Kidney (tissue), 14 donors: Measurements from ENCODE around the gene BDNF. TPM values are rescaled to one million over a fixed set of nuclear protein-coding genes. Genes with fewer than 3 reads are reported as not detected.

ENCODE experiments used
- DNase-seq, 5 donors: peaks; one replicate each; pipeline ENCODE4 v3.0.0-alpha.2; 2013 to 2020
- FAIRE-seq: peaks from 2 replicates; lab custom pipeline; 2012; peaks lifted over from hg19 to GRCh38; lab: Jason Lieb, UNC
- H3K27ac ChIP-seq, 2 donors: one replicate each; pipeline ENCODE4 v1.7.0; 2013; ENCODE audit warnings: low read depth in 2 of 2, low read length in 2 of 2, inconsistent platforms in 1 of 2
- H3K27me3 ChIP-seq: one replicate; pipeline ENCODE4 v1.7.1; 2013; ENCODE audit warnings: low read length, inconsistent platforms; ENCODE audit not compliant: control insufficient read depth, insufficient read depth
- H3K36me3 ChIP-seq, 3 donors: one replicate each; pipeline versions ENCODE4 v1.7.0 to v1.7.1; 2013; ENCODE audit warnings: low read length in 3 of 3, control low read depth in 1 of 3, inconsistent platforms in 1 of 3; ENCODE audit not compliant: insufficient read depth in 3 of 3, control insufficient read depth in 2 of 3
- H3K4me1 ChIP-seq, 3 donors: one replicate each; pipeline versions ENCODE4 v1.7.0 to v1.7.1; 2013; ENCODE audit warnings: low read length in 3 of 3, inconsistent platforms in 1 of 3, low read depth in 1 of 3; ENCODE audit not compliant: control insufficient read depth in 2 of 3, insufficient read depth in 2 of 3
- H3K4me3 ChIP-seq, 3 donors: one replicate each; pipeline versions ENCODE4 v1.7.0 to v1.8.1; 2013; ENCODE audit warnings: low read length in 3 of 3, control low read depth in 1 of 3, inconsistent platforms in 1 of 3
- H3K9ac ChIP-seq, 3 donors: one replicate each; pipeline versions ENCODE4 v1.7.0 to v1.7.1; 2013; ENCODE audit warnings: low read length in 3 of 3, control low read depth in 1 of 3, inconsistent platforms in 1 of 3
- H3K9me3 ChIP-seq, 3 donors: one replicate each; pipeline versions ENCODE4 v1.7.0 to v1.7.1; 2013; ENCODE audit warnings: low read length in 3 of 3, control low read depth in 1 of 3, inconsistent platforms in 1 of 3; ENCODE audit not compliant: control insufficient read depth in 2 of 3, insufficient read depth in 1 of 3
- intact Hi-C: fragments of 100-400 bp; cut with DNase I; formaldehyde crosslinking; loops from one replicate; pipeline ENCODE4 v1.11.1; 2022
- polyA plus RNA-seq: library from polyadenylated mRNA; stranded (reverse); fragments of 350-450 nt; fragmentation: Illumina TruSeq; extraction: RNeasy Lipid Tissue Mini Kit (QIAGEN cat#74804); gene quantifications from one replicate; pipeline ENCODE4 v1.2.3, GENCODE V29; 2014; ENCODE audit warnings: low read depth, low replicate concordance; ENCODE audit not compliant: insufficient read depth
- total RNA-seq: library from RNA; stranded (reverse); fragmentation: NEBNext Ultra II Directional; extraction: Animal tissue kit (Norgen Biotek cat#: 25700); gene quantifications from one replicate; pipeline ENCODE4 v1.2.1, GENCODE V29; 2021
- TF ChIP-seq, protein P1 (sequence below): IDR thresholded peaks from 3 replicates; pipeline ENCODE4 v1.5.1; 2012; ENCODE audit warnings: mild to moderate bottlenecking, moderate library complexity, borderline replicate concordance; ENCODE audit not compliant: insufficient read depth; ENCODE audit errors: extremely low read depth
- donor health status: control.
- donor health status: control.
- donor health status: control.
- donor health status: control.
- donor health status: control.
- donor health status: DM: yes; HTN: yes; CAD: no.
- donor health status: Normal renal cell carcinoma (clear cell type).

Gene BDNF
- total and polyA plus RNA-seq, 2 donors from 2014 or later = 0.19 to 0.31 TPM

DNA sequence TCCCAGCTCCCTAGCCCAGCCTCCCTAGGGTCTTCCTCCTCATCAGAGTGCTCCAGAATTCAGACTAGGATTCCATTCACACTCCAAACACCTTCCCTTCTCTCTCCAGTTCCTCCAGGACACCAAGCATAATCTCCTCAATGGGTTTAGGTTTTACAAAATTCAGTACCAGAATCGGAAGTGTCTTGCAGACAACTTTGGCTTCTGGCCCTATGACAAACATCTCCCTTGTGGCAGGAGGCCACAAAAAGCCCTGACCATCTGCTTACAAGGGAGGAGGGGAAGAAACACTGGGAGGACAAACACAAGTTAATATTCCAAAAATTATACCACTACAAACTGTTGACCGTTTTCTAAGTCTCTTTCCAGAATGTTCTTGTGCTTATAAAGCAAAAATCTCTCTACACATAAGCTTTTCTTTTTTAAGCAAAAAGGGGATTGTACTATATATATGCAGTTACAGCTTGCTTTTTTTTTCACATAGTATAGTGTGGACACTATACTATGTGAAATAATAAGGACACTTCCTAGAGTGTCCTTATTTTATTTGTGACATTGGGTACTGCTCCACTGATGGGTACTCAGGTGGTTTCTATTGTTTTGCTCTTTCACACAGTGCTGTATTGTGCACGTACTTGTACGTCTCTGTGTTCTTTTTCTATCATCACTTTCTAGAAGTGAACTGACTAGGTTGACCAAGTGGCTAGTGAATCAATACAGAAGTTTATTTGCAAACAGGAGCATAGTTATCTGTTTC, 78.7 kb downstream of the BDNF start:
- TF ChIP-seq, protein P1, sequence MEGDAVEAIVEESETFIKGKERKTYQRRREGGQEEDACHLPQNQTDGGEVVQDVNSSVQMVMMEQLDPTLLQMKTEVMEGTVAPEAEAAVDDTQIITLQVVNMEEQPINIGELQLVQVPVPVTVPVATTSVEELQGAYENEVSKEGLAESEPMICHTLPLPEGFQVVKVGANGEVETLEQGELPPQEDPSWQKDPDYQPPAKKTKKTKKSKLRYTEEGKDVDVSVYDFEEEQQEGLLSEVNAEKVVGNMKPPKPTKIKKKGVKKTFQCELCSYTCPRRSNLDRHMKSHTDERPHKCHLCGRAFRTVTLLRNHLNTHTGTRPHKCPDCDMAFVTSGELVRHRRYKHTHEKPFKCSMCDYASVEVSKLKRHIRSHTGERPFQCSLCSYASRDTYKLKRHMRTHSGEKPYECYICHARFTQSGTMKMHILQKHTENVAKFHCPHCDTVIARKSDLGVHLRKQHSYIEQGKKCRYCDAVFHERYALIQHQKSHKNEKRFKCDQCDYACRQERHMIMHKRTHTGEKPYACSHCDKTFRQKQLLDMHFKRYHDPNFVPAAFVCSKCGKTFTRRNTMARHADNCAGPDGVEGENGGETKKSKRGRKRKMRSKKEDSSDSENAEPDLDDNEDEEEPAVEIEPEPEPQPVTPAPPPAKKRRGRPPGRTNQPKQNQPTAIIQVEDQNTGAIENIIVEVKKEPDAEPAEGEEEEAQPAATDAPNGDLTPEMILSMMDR = no peak
- H3K4me3 ChIP-seq = no peak overlapping the region
- H3K9me3 ChIP-seq = no peaks in the 10 kb centered on the region
- no peak overlapping the region for H3K9ac ChIP-seq
- no peak for DNase-seq
- H3K4me1 ChIP-seq = no peaks in the 10 kb centered on the region
- intact Hi-C loops = no loop called here
- no peaks in the 10 kb centered on the region for H3K27me3 ChIP-seq
- no peak overlapping the region for H3K27ac ChIP-seq
- FAIRE-seq = no peak
- no peaks in the 10 kb centered on the region for H3K36me3 ChIP-seq

DNA sequence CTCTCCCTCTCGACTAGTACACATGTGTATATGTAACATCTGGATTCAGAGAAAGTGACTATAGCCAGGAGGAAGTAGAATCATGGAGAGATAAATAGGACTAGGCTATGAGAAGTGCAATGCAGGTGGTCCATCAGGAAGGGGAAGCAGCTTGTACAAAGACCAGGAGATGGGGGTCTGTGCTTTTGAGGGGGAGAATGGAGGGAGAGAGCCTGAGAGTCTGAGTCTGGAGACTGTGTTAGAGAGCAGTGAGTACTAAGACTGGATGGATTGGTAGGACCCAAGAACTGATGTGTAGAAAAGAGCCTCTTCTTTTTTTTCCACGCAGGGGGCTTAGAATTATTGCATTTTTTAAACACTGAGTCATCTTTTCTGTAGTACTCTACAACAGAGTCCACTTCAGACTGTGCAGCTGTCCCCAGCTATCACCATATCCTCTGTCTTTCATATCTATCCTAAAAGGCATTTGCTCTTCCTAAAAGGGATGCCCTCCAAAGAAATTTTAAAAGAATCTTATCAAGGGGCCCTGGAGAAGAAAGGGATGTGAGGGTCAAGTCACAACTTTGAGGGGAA, 80.4 kb downstream of the BDNF start:
- Histone ChIP-seq H3K27me3 (no peaks in the 10 kb centered on the region), H3K4me1 (no peaks in the 10 kb centered on the region), H3K9ac (no peak overlapping the region), H3K4me3 (no peak overlapping the region), H3K27ac (no peak overlapping the region), H3K36me3 (no peaks in the 10 kb centered on the region), H3K9me3 (no peaks in the 10 kb centered on the region)
- TF ChIP-seq, protein P1 = no peak
- FAIRE-seq (no peak), DNase-seq (no peak)
- intact Hi-C loops = no loop called here

DNA sequence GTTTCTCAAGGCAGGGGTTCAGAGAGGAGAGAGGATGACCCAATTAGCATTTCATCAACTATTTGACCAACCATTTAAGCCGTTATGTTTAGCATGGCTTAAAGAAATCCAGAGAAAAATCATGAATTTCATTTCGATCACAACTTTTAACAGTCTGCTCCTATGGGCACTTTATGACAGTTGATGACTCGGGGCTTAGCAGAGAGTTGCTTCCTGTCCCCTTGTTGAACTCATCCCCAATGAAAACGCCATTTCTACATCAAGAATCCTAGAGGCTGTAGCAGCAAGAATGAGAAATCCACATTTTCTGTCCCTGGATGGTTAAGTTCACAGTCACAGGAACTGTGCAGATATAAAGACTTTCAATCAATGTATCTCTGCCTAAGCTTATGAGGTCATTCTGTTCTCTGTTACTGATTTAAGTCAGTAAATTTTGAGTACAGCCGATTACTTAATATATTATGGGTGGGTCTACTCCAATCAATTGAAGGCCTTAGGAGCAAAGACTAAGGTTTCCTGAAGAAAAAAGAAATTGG, 81.1 kb downstream of the BDNF start:
- FAIRE-seq = no peak
- Histone ChIP-seq H3K4me3 (no peak overlapping the region), H3K9me3 (no peaks in the 10 kb centered on the region), H3K4me1 (no peaks in the 10 kb centered on the region), H3K27ac (no peak overlapping the region), H3K27me3 (no peaks in the 10 kb centered on the region), H3K9ac (no peak overlapping the region), H3K36me3 (no peaks in the 10 kb centered on the region)
- intact Hi-C loops = no loop called here
- DNase-seq = no peak
- TF ChIP-seq, protein P1 = no peak
